Measurements from ENCODE around the gene TMEM184A. TPM values are rescaled to one million over a fixed set of nuclear protein-coding genes. Genes with fewer than 3 reads are reported as not detected.
A peak's percentile ranks its signal among the peaks of the same experiment; 100 is the strongest.

The TMEM184A gene
- total and polyA plus RNA-seq, 2 of the 13 experiments (the other 11 are each of a cell fraction or from before 2014, with no cell fraction given): 9.5 to 20.4 TPM

GRCh38 chr7:1532456-1533254 lies 23.4 kb downstream of the TMEM184A start (continued):
- TF ChIP-seq ZNF512 (CRISPR knock-in tag; IDR thresholded peaks at IDR 0.05): no peak
- no peak for TF ChIP-seq TAF15 (IDR thresholded peaks at IDR 0.05; ENCODE audit: low read depth, low read length, poor library complexity, severe bottlenecking)
- no peak for TF ChIP-seq CEBPZ (IDR thresholded peaks at IDR 0.05; ENCODE audit: low read length)
- TF ChIP-seq ZNF296 (CRISPR knock-in tag; conservative IDR thresholded peaks at IDR 0.05): no peak
- peak; percentile 60 for TF ChIP-seq ARID5B (CRISPR knock-in tag; IDR thresholded peaks at IDR 0.05)
- no peak; the same call in 1 of the 2 replicates for TF ChIP-seq THRA (CRISPR knock-in tag; IDR thresholded peaks at IDR 0.05; ENCODE audit: borderline replicate concordance)
- TF ChIP-seq FOXK1 (CRISPR knock-in tag; IDR thresholded peaks at IDR 0.05; ENCODE audit: borderline replicate concordance, low read depth): peak; percentile 79
- TF ChIP-seq LRRFIP1 (CRISPR knock-in tag; conservative IDR thresholded peaks at IDR 0.05): no peak
- TF ChIP-seq ZBTB34 (CRISPR knock-in tag; IDR thresholded peaks at IDR 0.05): no peak
- TF ChIP-seq HMGA1 (CRISPR knock-in tag; conservative IDR thresholded peaks at IDR 0.05): no peak
- no peak for TF ChIP-seq ATF7-NPFF (CRISPR knock-in tag; IDR thresholded peaks at IDR 0.05; ENCODE audit: low read depth)
- TF ChIP-seq SAFB2 (CRISPR knock-in tag; IDR thresholded peaks at IDR 0.05; ENCODE audit: borderline replicate concordance, low read depth): no peak

Data from HepG2 (cell line).